Measurements from ENCODE around the gene MRPL18.
A peak's percentile ranks its signal among the peaks of the same experiment; 100 is the strongest.
"Not testable (repeated sequence)": the region's sequence is repeated elsewhere in the genome, so short reads cannot be mapped to it uniquely, and the experiment has no call there.

The MRPL18 gene

GRCh38 chr6:159790149-159790955, at the start of gene MRPL18:
MRPL18 (plus strand) TSS chr6:159790467; CDS start chr6:159790588, 121 bp downstream.
- Histone ChIP-seq H3K36me3 (ENCODE audit: control insufficient read depth in 5 of 5, insufficient read depth in 5 of 5, low read length in 5 of 5) (peaks cover 16 to 39% (median 21%) of the 10 kb centered on the region in 5 donors), H3K4me1 (ENCODE audit: control insufficient read depth in 5 of 5, insufficient read depth in 5 of 5, low read length in 5 of 5) (peaks cover 7 to 41% (median 35%) of the 10 kb centered on the region in 5 donors), H3K4me3 (ENCODE audit: low read depth in 1 of 5, low read length in 5 of 5) (peak within 1 kb of the TSS; percentile 86 to 99 (median 94)), H3K27ac (ENCODE audit: low read depth, low read length) (peak within 1 kb of the TSS; percentile 100), H3K9me3 (ENCODE audit: control insufficient read depth in 5 of 5, low read length in 5 of 5) (no peaks in the 10 kb centered on the region), H3K27me3 (ENCODE audit: control insufficient read depth in 5 of 5, insufficient read depth in 4 of 5, low read length in 5 of 5) (no peaks in the 10 kb centered on the region), H3K9ac (ENCODE audit: low read length in 5 of 5) (peak within 1 kb of the TSS; percentile 96 to 99 (median 97))

- Histone ChIP-seq H3K27ac (ENCODE audit: low read depth, low read length) (no peak overlapping the region), H3K27me3 (ENCODE audit: control insufficient read depth in 5 of 5, insufficient read depth in 4 of 5, low read length in 5 of 5) (no peaks in the 10 kb centered on the region), H3K4me3 (ENCODE audit: low read depth in 1 of 5, low read length in 5 of 5) (no peak overlapping the region), H3K9me3 (ENCODE audit: control insufficient read depth in 5 of 5, low read length in 5 of 5) (no peaks in the 10 kb centered on the region), H3K4me1 (ENCODE audit: control insufficient read depth in 5 of 5, insufficient read depth in 5 of 5, low read length in 5 of 5) (no peaks in the 10 kb centered on the region), H3K9ac (ENCODE audit: low read length in 5 of 5) (no peak overlapping the region), H3K36me3 (ENCODE audit: control insufficient read depth in 5 of 5, insufficient read depth in 5 of 5, low read length in 5 of 5) (peaks cover 57 to 87% (median 63%) of the 10 kb centered on the region in 5 donors)
These were observed 48.1 kb upstream of the MRPL18 start for GRCh38 chr6:159742165-159742564.

GRCh38 chr6:159745081-159745480, 45.2 kb upstream of the MRPL18 start:
- H3K9me3 ChIP-seq (ENCODE audit: control insufficient read depth in 5 of 5, low read length in 5 of 5): no peaks in the 10 kb centered on the region
- no peaks in the 10 kb centered on the region for H3K4me1 ChIP-seq (ENCODE audit: control insufficient read depth in 5 of 5, insufficient read depth in 5 of 5, low read length in 5 of 5)
- H3K36me3 ChIP-seq (ENCODE audit: control insufficient read depth in 5 of 5, insufficient read depth in 5 of 5, low read length in 5 of 5): peaks cover 70 to 92% (median 78%) of the 10 kb centered on the region in 5 donors
- H3K9ac ChIP-seq (ENCODE audit: low read length in 5 of 5): no peak overlapping the region
- H3K27ac ChIP-seq (ENCODE audit: low read depth, low read length): no peak overlapping the region
- H3K27me3 ChIP-seq (ENCODE audit: control insufficient read depth in 5 of 5, insufficient read depth in 4 of 5, low read length in 5 of 5): no peaks in the 10 kb centered on the region
- H3K4me3 ChIP-seq (ENCODE audit: low read depth in 1 of 5, low read length in 5 of 5): no peak overlapping the region

- Histone ChIP-seq H3K9me3 (ENCODE audit: control insufficient read depth in 5 of 5, low read length in 5 of 5) (no peaks in the 10 kb centered on the region), H3K27me3 (ENCODE audit: control insufficient read depth in 5 of 5, insufficient read depth in 4 of 5, low read length in 5 of 5) (no peaks in the 10 kb centered on the region), H3K27ac (ENCODE audit: low read depth, low read length) (no peak overlapping the region), H3K36me3 (ENCODE audit: control insufficient read depth in 5 of 5, insufficient read depth in 5 of 5, low read length in 5 of 5) (peaks cover 66 to 87% (median 74%) of the 10 kb centered on the region in 5 donors), H3K4me1 (ENCODE audit: control insufficient read depth in 5 of 5, insufficient read depth in 5 of 5, low read length in 5 of 5) (no peaks in the 10 kb centered on the region), H3K4me3 (ENCODE audit: low read depth in 1 of 5, low read length in 5 of 5) (no peak overlapping the region), H3K9ac (ENCODE audit: low read length in 5 of 5) (no peak overlapping the region)
These were observed 43.5 kb upstream of the MRPL18 start for GRCh38 chr6:159746759-159747158.

- not testable (repeated sequence) for H3K9me3 ChIP-seq (ENCODE audit: control insufficient read depth in 5 of 5, low read length in 5 of 5); H3K4me3 ChIP-seq (ENCODE audit: low read depth in 1 of 5, low read length in 5 of 5); H3K4me1 ChIP-seq (ENCODE audit: control insufficient read depth in 5 of 5, insufficient read depth in 5 of 5, low read length in 5 of 5); H3K27ac ChIP-seq (ENCODE audit: low read depth, low read length); H3K9ac ChIP-seq (ENCODE audit: low read length in 5 of 5); H3K27me3 ChIP-seq (ENCODE audit: control insufficient read depth in 5 of 5, insufficient read depth in 4 of 5, low read length in 5 of 5)
- peaks cover 59 to 80% (median 65%) of the 10 kb centered on the region in 5 donors for H3K36me3 ChIP-seq (ENCODE audit: control insufficient read depth in 5 of 5, insufficient read depth in 5 of 5, low read length in 5 of 5)
These were observed 42.1 kb upstream of the MRPL18 start for GRCh38 chr6:159748127-159748526.

- Histone ChIP-seq H3K9me3 (ENCODE audit: control insufficient read depth in 5 of 5, low read length in 5 of 5) (no peaks in the 10 kb centered on the region), H3K36me3 (ENCODE audit: control insufficient read depth in 5 of 5, insufficient read depth in 5 of 5, low read length in 5 of 5) (peaks cover 39 to 77% (median 48%) of the 10 kb centered on the region in 5 donors), H3K27ac (ENCODE audit: low read depth, low read length) (no peak overlapping the region), H3K9ac (ENCODE audit: low read length in 5 of 5) (no peak overlapping the region), H3K27me3 (ENCODE audit: control insufficient read depth in 5 of 5, insufficient read depth in 4 of 5, low read length in 5 of 5) (no peaks in the 10 kb centered on the region), H3K4me1 (ENCODE audit: control insufficient read depth in 5 of 5, insufficient read depth in 5 of 5, low read length in 5 of 5) (peaks cover 6 to 30% (median 13%) of the 10 kb centered on the region in 5 donors), H3K4me3 (ENCODE audit: low read depth in 1 of 5, low read length in 5 of 5) (no peak overlapping the region)
These were observed 38.8 kb upstream of the MRPL18 start for GRCh38 chr6:159751448-159751847.

GRCh38 chr6:159753081-159753872, 37.0 kb upstream of the MRPL18 start:
- Histone ChIP-seq H3K27ac (ENCODE audit: low read depth, low read length) (no peak overlapping the region), H3K4me3 (ENCODE audit: low read depth in 1 of 5, low read length in 5 of 5) (no peak overlapping the region), H3K4me1 (ENCODE audit: control insufficient read depth in 5 of 5, insufficient read depth in 5 of 5, low read length in 5 of 5) (peaks cover 6 to 34% (median 13%) of the 10 kb centered on the region in 5 donors), H3K9me3 (ENCODE audit: control insufficient read depth in 5 of 5, low read length in 5 of 5) (no peaks in the 10 kb centered on the region), H3K36me3 (ENCODE audit: control insufficient read depth in 5 of 5, insufficient read depth in 5 of 5, low read length in 5 of 5) (peaks cover 24 to 74% (median 42%) of the 10 kb centered on the region in 5 donors), H3K27me3 (ENCODE audit: control insufficient read depth in 5 of 5, insufficient read depth in 4 of 5, low read length in 5 of 5) (no peaks in the 10 kb centered on the region), H3K9ac (ENCODE audit: low read length in 5 of 5) (no peak overlapping the region)

GRCh38 chr6:159754401-159754800, 35.9 kb upstream of the MRPL18 start:
- Histone ChIP-seq H3K27ac (ENCODE audit: low read depth, low read length) (peak overlapping the region; percentile 68), H3K27me3 (ENCODE audit: control insufficient read depth in 5 of 5, insufficient read depth in 4 of 5, low read length in 5 of 5) (no peaks in the 10 kb centered on the region), H3K4me1 (ENCODE audit: control insufficient read depth in 5 of 5, insufficient read depth in 5 of 5, low read length in 5 of 5) (peaks cover 6 to 34% (median 13%) of the 10 kb centered on the region in 5 donors), H3K9me3 (ENCODE audit: control insufficient read depth in 5 of 5, low read length in 5 of 5) (no peaks in the 10 kb centered on the region), H3K9ac (ENCODE audit: low read length in 5 of 5) (peak overlapping the region in 1 of 5 donors; percentile 25), H3K4me3 (ENCODE audit: low read depth in 1 of 5, low read length in 5 of 5) (no peak overlapping the region), H3K36me3 (ENCODE audit: control insufficient read depth in 5 of 5, insufficient read depth in 5 of 5, low read length in 5 of 5) (peaks cover 25 to 69% (median 44%) of the 10 kb centered on the region in 5 donors)

- Histone ChIP-seq H3K9ac (ENCODE audit: low read length in 5 of 5) (peak overlapping the region in 1 of 5 donors; percentile 60), H3K36me3 (ENCODE audit: control insufficient read depth in 5 of 5, insufficient read depth in 5 of 5, low read length in 5 of 5) (peaks cover 17 to 64% (median 39%) of the 10 kb centered on the region in 5 donors), H3K27me3 (ENCODE audit: control insufficient read depth in 5 of 5, insufficient read depth in 4 of 5, low read length in 5 of 5) (no peaks in the 10 kb centered on the region), H3K4me1 (ENCODE audit: control insufficient read depth in 5 of 5, insufficient read depth in 5 of 5, low read length in 5 of 5) (peaks cover 6 to 39% (median 14%) of the 10 kb centered on the region in 5 donors), H3K9me3 (ENCODE audit: control insufficient read depth in 5 of 5, low read length in 5 of 5) (no peaks in the 10 kb centered on the region), H3K27ac (ENCODE audit: low read depth, low read length) (peak overlapping the region; percentile 68), H3K4me3 (ENCODE audit: low read depth in 1 of 5, low read length in 5 of 5) (peak overlapping the region in 1 of 5 donors; percentile 8)
These were observed 35.0 kb upstream of the MRPL18 start for GRCh38 chr6:159754959-159755914.
